Measurements from ENCODE around the gene PPP3CA. TPM values are rescaled to one million over a fixed set of nuclear protein-coding genes. Genes with fewer than 3 reads are reported as not detected.

Gene PPP3CA
- total and polyA plus RNA-seq, 2 of the 8 experiments (the other 6 are each of a cell fraction or from before 2014, with no cell fraction given), result 7.9 to 35.0 TPM

DNA sequence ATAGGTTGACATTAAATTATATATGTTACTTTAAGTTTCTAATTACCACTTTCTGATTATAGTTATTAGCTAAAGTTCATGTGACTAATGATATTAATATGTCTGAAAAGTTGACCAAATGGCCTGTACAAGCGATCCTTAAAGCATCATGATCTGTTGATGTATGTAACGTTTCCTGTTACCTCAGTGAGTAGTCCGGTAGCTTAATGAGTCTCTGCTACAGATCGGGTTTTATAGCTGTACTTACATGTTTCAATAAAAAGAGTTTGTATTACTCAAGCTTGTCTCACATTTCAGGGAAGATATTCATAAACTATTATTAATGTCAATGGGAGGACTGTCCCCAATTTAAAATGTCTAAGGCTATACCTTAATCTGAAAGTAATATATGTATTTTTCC is 246.3 kb downstream of the PPP3CA start:
- Histone ChIP-seq H3K9me3 (ENCODE audit: insufficient read depth in 2 of 2, low read depth in 1 of 2, low read length in 1 of 2) (no peaks in the 10 kb centered on the region), H3K23me2 (ENCODE audit: low read depth, low read length) (no peaks in the 10 kb centered on the region), H2AFZ (ENCODE audit: low read length) (no peak overlapping the region), H3K18ac (ENCODE audit: extremely low read depth, low read length) (no peak overlapping the region), H3K4me3 (ENCODE audit: extremely low read depth in 1 of 4, insufficient read depth in 2 of 4, low read depth in 3 of 4, low read length in 4 of 4) (no peak overlapping the region), H3K4me1 (replicated peaks in 1 of 4; ENCODE audit: control insufficient read depth in 3 of 4, insufficient read depth in 4 of 4, low read length in 3 of 4) (peaks cover 0 to 5% (median 2%) of the 10 kb centered on the region in 4 experiments; a peak in 3 of 7 replicates), H3K4ac (replicated peaks; ENCODE audit: insufficient read length, low read depth, low read length) (no peak overlapping the region), H2AK5ac (ENCODE audit: low read depth, low read length) (no peak overlapping the region), H2BK12ac (ENCODE audit: low read depth, low read length) (no peak overlapping the region), H2BK120ac (replicated peaks; ENCODE audit: low read depth, low read length) (no peak overlapping the region), H3K36me3 (ENCODE audit: control insufficient read depth in 2 of 4, insufficient read depth in 4 of 4, low read length in 3 of 4) (no peaks in the 10 kb centered on the region; a peak in 1 of 8 replicates), H2BK5ac (ENCODE audit: low read depth, low read length) (no peak overlapping the region), H2BK15ac (ENCODE audit: low read length) (no peak overlapping the region), H3K56ac (replicated peaks; ENCODE audit: insufficient read length, low read depth, low read length) (no peak overlapping the region), H2BK20ac (ENCODE audit: low read length) (no peak overlapping the region), H3K27me3 (replicated peaks in 1 of 4; ENCODE audit: control insufficient read depth in 3 of 4, extremely low read depth in 1 of 4, insufficient read depth in 3 of 4, low read length in 3 of 4) (no peaks in the 10 kb centered on the region), H4K8ac (ENCODE audit: extremely low read depth, insufficient read depth, low read length) (no peak overlapping the region), H4K5ac (ENCODE audit: insufficient read length, low read depth, low read length) (no peak overlapping the region), H3K14ac (ENCODE audit: insufficient read length) (no peak overlapping the region), H3K4me2 (ENCODE audit: insufficient read depth in 1 of 2, low read depth in 2 of 2, low read length in 2 of 2) (no peak overlapping the region), H4K20me1 (replicated peaks in 1 of 2; ENCODE audit: control insufficient read depth in 1 of 2, insufficient read depth in 2 of 2, low read length in 2 of 2) (no peaks in the 10 kb centered on the region), H3K9ac (replicated peaks in 1 of 4; ENCODE audit: extremely low read depth in 1 of 4, low read depth in 3 of 4, low read length in 3 of 4) (no peak overlapping the region), H3K79me2 (ENCODE audit: control insufficient read depth in 1 of 2, insufficient read depth in 2 of 2, low read length in 2 of 2) (no peaks in the 10 kb centered on the region), H3K23ac (ENCODE audit: insufficient read length) (no peak overlapping the region), H3K27ac (ENCODE audit: low read depth, low read length) (no peak overlapping the region), H4K91ac (replicated peaks; ENCODE audit: insufficient read length, low read length) (no peak overlapping the region), H3K79me1 (ENCODE audit: low read depth, low read length) (no peaks in the 10 kb centered on the region)
- WGBS, 2 experiments (ENCODE audit: extremely low coverage in 1 of 2, insufficient coverage in 1 of 2, insufficient read length in 1 of 2, insufficient replicate concordance in 2 of 2, low coverage in 1 of 2, low lambda C conversion rate in 2 of 2, missing lambda C conversion rate in 1 of 2), result 93% methylated on average over 4 of the region's 4 CpGs; no CpG with 5 or more reads in 1 of the 2 experiments
- DNase-seq (ENCODE audit: low read depth in 1 of 2, low spot score in 2 of 2) (no peak), FAIRE-seq (no peak)
- ChIA-PET POLR2A (ENCODE audit: partially characterized antibody) (interaction anchor here (1.0 kb wide), 1 partner anchor 12 kb away, joined by 3 read pairs; no protein-coding TSS in a partner anchor), CTCF (ENCODE audit: partially characterized antibody) (interaction anchor here (0.9 to 1.2 kb wide), 2 partner anchors 74 to 269 kb away, joined by 3 to 4 read pairs; no protein-coding TSS in a partner anchor)
- TF ChIP-seq POLR2AphosphoS5 (IDR thresholded peaks at IDR 0.05; ENCODE audit: low read depth, low read length) (no peak), RNF2 (IDR thresholded peaks at IDR 0.05; ENCODE audit: borderline replicate concordance, low read depth, low read length, missing control alignments, poor library complexity, severe bottlenecking) (no peak)

Data from H1 (cell line).